HG03575 (cell line): ENCODE measurements around the gene FXN.

Experiments used
- ATAC-seq: cut with Tn5 transposase; IDR thresholded peaks from one replicate; pipeline ENCODE4 v1.9.1; 2021; ENCODE audit not compliant: unreplicated experiment, insufficient number of reproducible peaks, low FRiP score; ENCODE audit errors: extremely low read depth

FXN gene

DNA sequence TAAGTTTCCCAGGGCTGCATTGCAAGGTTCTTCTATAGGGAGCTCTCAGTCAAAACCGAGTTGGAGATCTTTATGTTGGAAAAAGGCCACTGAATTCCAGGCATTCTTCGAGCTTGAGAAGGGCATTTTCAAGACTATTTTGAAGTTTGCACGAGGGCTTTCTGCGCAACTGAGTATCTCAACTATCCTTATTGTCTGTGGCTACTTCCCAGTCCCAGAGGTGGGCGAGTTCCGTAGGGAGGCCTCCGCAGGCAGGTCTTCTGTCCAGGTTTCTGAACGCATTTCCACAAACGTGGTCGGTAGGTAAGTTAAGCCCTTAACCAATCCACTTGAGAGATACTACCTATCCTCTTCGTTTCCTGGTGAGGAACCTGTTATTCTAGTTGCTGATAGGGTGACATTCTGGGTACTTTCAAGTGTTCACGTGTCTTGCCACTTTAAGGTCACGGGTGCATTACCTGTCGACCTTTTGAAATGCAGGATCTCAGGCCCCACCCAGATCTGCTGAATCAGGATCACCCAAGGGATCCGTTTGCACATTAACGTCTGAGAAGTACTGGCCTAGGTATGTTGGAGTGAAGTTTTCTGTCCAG is 87.1 kb downstream of the FXN start:
- no peak for ATAC-seq

DNA sequence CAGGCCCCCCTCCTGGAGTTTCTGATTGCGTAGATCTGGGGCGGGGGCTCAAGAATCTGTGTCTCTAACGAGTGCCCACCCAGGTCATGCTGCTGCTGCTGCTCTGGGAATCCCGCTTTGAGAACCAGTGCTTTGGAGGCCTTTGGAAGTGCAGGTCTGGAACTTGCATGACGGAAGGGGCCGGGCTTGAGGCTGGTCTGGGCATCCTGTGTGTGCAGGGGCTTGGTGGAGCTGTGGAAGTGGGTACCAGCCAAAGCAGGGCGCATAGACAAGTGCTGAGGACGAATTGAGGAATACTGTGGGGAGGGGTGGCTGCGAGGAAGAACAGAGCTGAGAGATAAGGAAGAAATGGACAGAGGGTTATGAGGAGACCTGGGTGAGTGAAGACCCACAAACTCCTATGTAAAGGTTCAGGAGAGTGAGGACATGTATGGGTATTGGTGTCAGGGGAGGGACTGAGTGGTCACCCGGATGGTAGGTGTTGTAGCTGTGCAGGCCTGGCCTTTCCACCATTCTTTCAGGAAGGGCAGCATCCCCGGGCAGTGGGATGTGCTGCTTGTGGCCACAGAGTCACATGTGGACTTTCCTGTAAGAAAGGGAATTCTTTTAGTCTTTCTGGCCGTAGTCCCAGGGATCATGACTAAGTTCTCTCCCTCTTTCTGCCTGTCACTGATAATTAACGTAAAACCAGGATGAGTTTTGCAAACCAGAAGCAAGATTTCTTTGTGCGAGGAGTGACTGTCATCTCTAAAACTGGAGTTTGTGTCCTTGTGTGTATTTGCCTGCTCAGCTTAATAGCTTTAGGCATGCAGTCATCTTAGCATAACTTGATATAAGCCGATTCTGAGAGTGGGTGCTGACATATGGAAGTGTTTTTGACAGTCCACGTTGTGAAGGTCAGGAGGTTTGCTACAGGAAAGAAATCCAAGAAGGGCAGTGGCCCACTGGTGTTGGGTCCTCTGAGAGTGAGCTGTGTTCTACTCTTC is 95.2 kb downstream of the FXN start:
- ATAC-seq: no peak

DNA sequence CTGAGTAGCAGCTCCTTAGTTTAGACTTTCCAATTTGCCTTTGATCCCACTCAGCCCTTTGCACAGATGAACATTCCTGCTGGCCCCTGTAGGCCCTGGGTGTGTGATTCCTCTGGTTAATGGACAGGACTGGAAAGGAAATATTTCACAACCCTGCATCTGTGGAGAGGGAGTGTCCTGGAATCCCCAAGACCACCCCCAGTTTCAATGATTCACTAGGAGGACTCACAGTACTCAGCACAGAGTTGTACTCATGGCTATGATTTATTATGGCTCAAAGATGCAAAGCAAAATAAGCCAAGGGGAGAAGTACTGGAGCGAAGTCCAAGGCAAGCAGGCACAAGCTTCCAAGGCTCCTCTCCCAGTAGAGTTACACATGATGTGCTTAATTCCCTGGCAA is 96.1 kb downstream of the FXN start:
- ATAC-seq: no peak

DNA sequence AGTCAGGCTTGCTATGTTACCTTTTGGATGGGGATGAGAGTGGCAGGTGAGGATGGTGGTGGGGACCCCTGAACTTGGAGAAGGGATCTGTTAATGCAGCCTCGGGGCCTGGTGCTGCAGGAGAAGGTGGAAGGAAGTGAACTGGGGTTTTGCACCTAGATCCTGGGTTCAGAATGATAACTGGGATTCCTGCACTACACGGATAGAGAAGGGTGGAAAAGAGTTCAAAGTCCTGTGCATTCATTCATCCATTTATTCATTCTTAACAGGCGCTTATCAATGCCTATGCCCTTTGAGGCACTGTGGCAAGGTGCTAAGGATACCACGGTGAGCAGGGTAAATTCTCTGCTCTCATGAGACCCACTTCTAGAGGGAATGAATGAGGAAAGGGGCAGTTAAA is 96.8 kb downstream of the FXN start:
- no peak for ATAC-seq

DNA sequence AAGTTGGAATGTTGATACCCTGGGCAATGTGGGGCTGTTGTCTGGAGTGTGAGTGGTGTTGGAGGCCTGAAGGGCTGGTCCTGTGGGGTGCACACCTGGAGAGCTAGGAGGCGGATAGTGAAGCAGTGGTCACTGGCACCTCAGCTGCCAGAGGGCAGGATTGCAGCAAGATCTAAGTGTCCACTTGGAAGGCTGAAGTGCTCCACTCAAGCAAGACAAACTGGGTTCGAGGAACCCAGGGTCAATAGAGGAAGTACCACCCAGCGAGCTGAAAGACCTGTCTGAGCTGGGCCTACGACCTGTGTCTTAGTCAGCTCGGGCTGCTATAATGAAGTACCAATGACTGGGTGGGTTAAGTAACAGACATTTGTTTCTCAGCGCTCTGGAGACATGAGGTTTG is 98.9 kb downstream of the FXN start:
- ATAC-seq: no peak

DNA sequence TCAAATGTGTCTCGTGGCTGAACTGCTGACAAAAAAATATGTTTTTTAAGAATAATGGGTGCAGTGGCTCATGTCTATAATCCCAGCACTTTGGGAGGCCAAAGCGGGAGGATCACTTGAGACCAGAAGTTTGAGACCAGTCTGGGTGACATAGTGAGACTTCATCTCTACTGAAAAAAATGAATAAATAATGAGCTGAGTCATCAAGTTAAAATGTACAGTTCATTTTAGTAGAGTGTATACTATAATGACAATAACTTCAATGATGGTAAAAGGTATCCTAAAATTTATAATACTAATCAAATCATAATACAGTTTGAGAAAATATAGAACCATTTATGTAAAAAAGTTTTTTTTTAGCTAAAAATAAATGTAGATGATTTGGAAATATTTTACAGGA is 100.6 kb downstream of the FXN start:
- no peak for ATAC-seq

DNA sequence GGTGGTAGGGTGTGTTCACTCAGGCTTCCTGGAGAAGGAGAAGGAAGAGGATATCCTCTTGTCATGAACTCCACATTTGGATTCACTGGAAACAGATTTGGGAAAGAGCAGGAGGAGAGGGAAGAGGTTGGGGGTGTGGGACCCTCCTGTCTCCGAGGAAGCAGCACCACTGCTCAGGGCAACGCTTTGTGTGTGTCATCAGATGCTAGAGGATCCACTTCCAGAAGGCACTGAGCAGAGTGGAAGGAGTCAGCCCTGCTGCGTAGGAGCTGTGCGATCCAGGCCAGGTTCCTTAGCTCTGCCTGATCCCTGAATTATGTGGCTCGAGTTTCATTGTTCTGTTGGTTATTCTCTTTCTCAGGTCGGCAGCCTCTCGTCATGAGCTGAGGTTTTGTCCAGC is 101.2 kb downstream of the FXN start:
- ATAC-seq: no peak

DNA sequence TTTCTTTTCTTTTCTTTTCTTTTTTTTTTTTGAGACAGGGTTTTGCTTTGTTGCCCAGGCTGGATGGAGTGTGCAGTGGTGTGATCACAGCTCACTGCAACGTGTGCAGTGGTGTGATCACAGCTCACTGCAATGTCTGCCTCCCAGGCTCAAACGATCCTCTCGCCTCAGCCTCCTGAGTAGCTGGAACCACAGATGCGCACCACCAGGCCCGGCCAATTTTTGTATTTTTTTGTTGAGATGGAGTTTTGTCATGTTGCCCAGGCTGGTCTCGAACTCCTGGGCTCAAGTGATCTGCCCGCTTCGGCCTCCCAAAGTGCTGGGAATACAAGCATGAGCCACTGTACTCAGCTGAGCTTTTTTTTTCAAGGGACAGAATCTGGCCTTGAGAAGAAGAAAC is 101.8 kb downstream of the FXN start:
- no peak for ATAC-seq

DNA sequence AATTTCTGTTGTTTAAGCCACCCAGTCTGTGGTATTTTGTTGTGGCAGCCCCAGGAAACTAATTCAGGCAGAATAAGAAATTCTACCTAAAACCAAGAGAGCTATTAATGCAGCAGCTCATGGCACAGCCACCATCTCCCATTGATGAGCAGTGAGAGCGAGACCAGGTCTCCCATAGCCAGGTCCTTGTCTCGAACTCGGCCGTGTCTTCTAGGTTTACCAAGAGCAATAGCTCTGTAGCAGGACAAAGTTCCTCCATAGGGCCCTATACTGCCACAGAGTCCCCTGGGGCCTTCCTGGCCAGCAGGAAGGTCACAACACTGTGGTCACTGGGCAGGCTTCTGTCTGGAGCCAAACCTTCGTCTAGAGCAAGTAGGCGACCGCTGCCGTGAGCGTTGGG is 104.0 kb downstream of the FXN start:
- no peak for ATAC-seq

DNA sequence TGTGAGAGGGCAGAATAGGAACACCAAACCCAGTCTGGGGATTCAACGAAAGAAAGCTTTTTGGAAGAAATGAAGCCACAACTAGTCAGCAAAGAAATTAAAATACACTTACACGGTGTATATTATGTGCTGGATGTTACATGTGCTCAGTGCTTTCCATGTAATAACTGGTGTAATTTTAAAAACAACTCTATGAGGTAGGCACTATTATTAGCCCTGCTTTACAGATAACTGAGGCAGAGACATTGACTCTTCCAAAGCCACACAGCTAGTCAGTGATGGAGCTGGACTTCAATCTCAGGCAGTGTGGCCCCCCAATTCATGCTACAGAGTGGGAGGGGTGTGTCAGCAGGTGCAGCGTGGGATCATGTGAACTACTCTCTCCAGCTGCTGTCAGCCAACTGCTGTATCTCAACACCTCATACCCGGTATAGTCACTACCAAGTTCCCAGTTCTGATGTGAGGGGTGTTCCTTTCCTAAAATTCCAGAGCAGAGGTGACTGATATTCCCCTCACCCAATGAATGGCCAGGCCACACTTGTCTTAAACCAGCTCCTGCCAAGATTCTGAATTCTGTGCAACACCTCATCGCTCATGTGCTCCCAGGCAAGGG is 104.7 kb downstream of the FXN start:
- ATAC-seq: no peak

DNA sequence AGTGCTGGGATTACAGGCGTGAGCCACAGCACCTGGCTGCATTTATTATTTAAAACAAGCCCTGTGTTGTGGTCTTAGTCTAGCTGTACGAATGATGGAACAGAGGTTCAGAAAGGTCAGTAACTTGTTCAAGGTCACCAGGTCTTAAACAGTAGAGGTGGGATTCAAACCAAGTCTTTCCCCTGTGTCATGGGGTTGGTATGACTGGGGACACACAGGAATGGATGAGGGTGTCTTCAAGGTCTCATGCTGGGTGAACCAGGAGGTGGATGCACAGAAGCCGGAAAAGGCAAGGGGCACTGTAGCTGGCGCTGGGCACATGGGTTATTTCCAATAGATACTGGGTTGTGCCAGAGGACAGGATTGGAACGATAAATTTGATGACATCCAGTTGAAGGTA is 106.3 kb downstream of the FXN start:
- ATAC-seq: no peak

DNA sequence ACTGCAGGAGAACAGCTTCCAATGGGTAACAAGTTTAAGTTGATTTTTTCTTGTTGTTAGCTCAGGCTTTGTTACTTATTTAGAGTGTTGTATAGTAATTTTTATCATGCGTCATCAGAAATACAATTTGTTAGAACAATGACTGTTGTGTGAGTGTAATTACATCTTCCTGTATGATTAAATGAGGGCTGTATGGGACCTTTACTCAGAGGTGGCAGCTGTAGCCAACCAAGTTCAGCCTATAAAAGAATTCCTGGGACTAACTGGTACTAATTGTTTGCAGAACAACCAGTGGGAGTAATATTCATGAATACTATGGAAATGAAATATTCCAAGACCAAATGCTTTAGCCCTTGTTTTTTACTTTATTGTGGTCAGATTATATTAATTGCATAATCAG is 107.7 kb downstream of the FXN start:
- ATAC-seq: no peak

DNA sequence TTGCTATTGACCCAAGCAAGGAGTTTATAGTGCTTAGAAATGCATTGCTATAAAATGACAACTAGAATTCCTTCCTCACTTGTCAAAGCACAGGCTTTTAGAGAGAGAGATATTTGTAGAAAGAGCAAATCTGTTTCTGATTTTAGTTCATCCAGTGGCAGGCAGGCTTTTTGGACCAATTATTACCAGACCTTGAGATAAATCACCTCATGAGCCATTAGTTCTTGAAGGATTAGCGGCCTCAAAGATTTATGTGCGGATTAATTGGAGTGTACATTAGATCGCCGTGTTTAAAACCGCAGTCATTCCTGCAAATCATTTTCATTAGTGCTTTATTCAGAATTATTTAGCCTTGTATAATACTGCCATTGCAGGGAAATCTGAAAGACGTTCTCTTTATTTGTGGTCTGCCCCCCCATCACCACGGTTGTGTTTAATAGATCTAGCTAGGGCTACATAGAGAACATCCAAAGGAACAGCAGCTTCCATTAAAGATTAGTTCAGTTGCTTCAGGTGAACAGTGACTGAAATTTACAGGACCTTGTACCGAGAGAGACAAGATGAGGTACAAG is 109.7 kb downstream of the FXN start:
- ATAC-seq: no peak

DNA sequence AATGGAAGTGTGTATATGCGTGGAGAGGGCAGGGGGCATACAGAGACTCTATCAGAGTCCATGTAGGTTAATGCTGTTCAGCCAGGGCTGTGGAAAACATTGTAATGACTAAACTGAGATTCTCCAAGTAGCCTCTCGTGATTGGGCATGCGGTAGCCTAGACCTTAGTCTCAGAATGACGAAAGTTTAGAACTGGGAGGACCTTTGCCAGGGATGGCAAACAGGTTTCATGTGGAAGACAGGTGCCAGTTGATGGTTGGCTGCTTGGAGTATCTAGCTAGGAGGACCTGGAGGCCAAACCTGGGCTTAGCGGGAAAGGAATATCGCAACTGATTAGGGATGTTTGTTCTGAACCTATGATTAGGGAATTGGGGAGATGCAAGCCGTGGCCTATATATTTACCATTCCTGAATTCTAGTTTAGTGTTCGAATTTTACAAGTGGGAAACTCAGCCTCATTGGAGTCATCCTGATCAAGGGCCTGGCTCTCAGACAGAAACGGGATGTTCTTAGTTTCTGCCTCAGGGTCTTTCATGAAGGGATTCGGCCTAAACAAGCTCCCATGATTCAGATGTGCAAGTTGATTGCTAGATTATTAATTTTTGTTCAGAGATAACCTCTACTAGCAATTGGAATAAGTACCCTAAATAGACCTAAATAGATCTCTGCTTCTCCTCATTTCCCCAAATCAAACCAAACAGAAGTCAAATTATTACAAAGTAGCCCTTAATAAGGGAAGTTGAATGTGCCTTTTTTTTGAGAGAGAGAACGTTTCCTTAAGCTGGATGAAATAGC is 111.7 kb downstream of the FXN start:
- no peak for ATAC-seq

DNA sequence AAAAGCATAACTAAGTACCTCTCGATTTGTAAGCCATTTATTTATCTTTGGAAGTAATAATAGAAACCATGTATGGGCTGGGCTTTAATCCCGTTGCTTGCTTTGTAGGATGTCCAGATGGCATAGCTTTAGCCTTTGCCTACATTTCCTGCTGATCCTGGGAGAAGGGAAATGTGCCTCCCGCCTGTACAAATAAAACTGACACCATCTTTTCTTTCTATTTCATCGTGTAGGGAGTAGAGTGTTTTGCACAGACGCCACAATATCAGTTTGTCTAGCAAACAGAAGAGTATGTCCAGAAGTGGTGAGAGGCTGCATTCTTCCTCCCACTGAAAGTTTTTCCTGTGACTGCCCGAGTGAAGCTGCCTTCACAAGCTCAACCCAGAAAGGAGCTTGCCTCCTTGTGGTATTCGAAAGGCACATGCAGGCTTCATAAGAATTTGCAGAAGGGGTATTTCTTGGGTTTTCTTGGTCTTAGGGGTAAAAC is 113.8 kb downstream of the FXN start:
- no peak for ATAC-seq
